Mesothelial cell of epicardium (in vitro differentiated cells): Measurements from ENCODE around the gene MZB1. TPM values are rescaled to one million over a fixed set of nuclear protein-coding genes. Genes with fewer than 3 reads are reported as not detected.

Source experiments
- DNase-seq, 2 experiments: peaks; one replicate each; pipeline ENCODE4 v3.0.0; 2021; ENCODE audit warnings: low spot score in 2 of 2; ENCODE audit not compliant: unreplicated experiment in 2 of 2
- H3K27ac Mint-ChIP-seq: 2 replicates; pipeline ENCODE4 v1.8.0; 2021; ENCODE audit warnings: mixed read lengths
- H3K27me3 Mint-ChIP-seq: 2 replicates; pipeline ENCODE4 v1.8.0; 2021; ENCODE audit warnings: low read depth, mixed read lengths
- H3K36me3 Mint-ChIP-seq: 2 replicates; pipeline ENCODE4 v1.8.0; 2021; ENCODE audit warnings: mixed read lengths
- H3K4me1 Mint-ChIP-seq: 2 replicates; pipeline ENCODE4 v1.8.0; 2021; ENCODE audit warnings: mixed read lengths
- H3K4me3 Mint-ChIP-seq: 2 replicates; pipeline ENCODE4 v1.8.0; 2021; ENCODE audit warnings: mild to moderate bottlenecking, moderate library complexity, mixed read lengths
- H3K9me3 Mint-ChIP-seq: 2 replicates; pipeline ENCODE4 v1.8.0; 2021; ENCODE audit warnings: mixed read lengths
- CTCF ChIP-seq: fragments of 200-600 bp; sonication (generic); IDR thresholded peaks from one replicate; pipeline ENCODE4 v1.5.0; 2021; ENCODE audit warnings: antibody characterized with exemption; ENCODE audit not compliant: unreplicated experiment
- total RNA-seq: library from RNA; stranded (reverse); gene quantifications from 3 replicates; pipeline ENCODE4 v1.2.1, GENCODE V29; 2021

MZB1 gene
- total RNA-seq, 1 donor from 2014 or later, result 0.20 TPM

DNA sequence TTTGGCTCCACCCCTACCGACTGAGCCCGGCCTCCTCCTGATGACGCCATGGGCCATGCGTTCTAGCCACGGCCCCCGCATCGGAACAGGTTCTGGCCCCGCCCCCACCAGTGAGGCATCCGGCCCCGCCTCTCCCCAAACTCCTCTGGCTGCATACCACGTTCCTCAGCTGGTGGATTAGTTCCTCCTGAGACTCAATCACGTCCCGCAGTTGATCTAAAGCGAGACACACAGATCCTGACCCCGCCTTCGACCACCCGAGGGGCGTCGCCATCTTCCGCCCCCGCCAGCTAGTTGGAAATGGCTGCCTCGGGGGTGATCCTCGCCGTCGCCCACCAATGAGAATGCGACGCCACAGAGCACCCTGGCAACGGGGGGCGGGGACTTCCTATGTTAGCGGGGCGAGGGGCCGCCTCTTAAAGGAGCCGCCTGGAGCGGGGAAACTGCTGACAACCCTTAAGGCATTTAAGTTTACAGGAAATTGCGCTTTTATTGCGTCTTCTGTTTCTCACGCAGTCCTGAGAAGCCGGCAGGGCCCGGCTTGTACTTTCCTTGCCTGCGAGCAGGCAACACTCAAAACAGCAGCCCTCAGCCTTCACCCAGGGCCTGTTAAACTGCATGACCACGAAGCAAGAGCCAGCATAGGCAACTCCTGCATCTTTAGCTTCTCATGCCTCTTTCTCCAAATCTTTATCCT is 14.2 kb upstream of the MZB1 start, which contains the start of gene SPATA24:
SPATA24 (minus strand) TSS at position 303 of the 697 bp plus-strand sequence; CDS start at position 274, 29 bp downstream.
- Mint-ChIP-seq H3K4me3 (peak within 1 kb of the TSS; percentile 90), H3K9me3 (no peaks in the 10 kb centered on the region), H3K27ac (peak within 1 kb of the TSS; percentile 99), H3K27me3 (no peaks in the 10 kb centered on the region), H3K4me1 (peaks cover 14% of the 10 kb centered on the region), H3K36me3 (peaks cover 4% of the 10 kb centered on the region)
- DNase-seq, result peak; percentile 96 to 97
- no peak for TF ChIP-seq CTCF

- Mint-ChIP-seq H3K36me3 (peaks cover 4% of the 10 kb centered on the region), H3K27me3 (no peaks in the 10 kb centered on the region), H3K4me3 (peak overlapping the region; percentile 90), H3K9me3 (no peaks in the 10 kb centered on the region), H3K4me1 (peaks cover 14% of the 10 kb centered on the region), H3K27ac (peak overlapping the region; percentile 99)
- no peak for DNase-seq
- no peak for TF ChIP-seq CTCF
These were observed 13.7 kb upstream of the MZB1 start for GRCh38 chr5:139403418-139403786.

DNA sequence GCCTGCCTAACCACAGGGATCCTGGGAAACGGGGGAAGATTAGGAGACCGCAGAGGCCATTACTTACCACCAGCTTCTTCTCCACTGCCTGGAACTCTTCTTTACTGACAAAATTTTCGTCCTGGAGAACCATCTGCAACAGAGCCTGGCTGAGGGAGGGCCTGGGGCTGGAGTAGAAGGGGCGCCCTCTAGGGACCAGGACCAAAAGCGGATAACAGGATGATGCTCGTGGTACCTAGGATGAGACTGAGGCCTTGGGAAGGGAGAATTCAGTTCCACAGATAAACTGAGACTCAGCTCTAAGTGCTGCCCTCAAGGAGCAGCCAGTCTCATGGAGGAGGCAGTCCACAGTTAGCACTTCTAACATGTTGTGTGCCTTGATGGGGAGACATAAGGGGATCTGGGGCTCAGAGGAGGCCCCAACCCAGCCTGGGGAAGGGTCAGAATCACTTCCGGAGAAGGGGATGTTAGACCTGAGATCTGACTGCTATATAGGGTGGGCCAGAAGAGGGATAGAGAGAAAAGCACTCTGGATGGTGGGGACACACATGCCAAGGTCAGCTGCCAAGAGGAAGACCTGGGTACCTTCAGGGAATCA is 12.9 kb upstream of the MZB1 start:
- no peaks in the 10 kb centered on the region for H3K9me3 Mint-ChIP-seq
- no peak for DNase-seq
- no peak for TF ChIP-seq CTCF
- H3K4me1 Mint-ChIP-seq, result peaks cover 14% of the 10 kb centered on the region
- H3K4me3 Mint-ChIP-seq, result peak overlapping the region; percentile 90
- H3K27ac Mint-ChIP-seq, result peak overlapping the region; percentile 99
- H3K27me3 Mint-ChIP-seq, result no peaks in the 10 kb centered on the region
- peaks cover 4% of the 10 kb centered on the region for H3K36me3 Mint-ChIP-seq

DNA sequence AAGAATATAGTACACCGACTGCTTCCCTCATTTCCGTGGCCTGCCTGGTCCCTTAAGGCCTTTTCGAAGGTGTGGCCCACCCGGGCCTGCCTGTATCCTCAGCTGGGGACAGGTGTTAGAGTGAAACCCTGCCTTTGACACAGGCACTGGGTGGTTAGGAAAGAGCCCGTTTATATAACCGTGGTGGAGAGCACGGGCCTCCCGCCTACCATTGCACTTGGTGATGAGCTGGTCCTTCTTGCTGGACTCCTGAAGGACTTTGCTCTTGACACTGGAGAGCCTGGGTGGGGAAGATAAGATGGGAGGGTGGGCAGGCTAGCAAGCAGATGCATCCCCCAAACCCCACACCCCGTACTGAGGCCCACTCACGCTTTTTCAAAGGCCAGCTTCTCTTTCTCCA is 11.8 kb upstream of the MZB1 start:
- H3K36me3 Mint-ChIP-seq, result peaks cover 4% of the 10 kb centered on the region
- no peak for DNase-seq
- no peak overlapping the region for H3K27ac Mint-ChIP-seq
- no peak overlapping the region for H3K4me3 Mint-ChIP-seq
- TF ChIP-seq CTCF, result no peak
- peaks cover 5% of the 10 kb centered on the region for H3K27me3 Mint-ChIP-seq
- H3K4me1 Mint-ChIP-seq, result peaks cover 17% of the 10 kb centered on the region
- H3K9me3 Mint-ChIP-seq, result no peaks in the 10 kb centered on the region

- Mint-ChIP-seq H3K27ac (no peak overlapping the region), H3K27me3 (peaks cover 21% of the 10 kb centered on the region), H3K36me3 (peaks cover 4% of the 10 kb centered on the region), H3K4me3 (no peak overlapping the region), H3K9me3 (no peaks in the 10 kb centered on the region), H3K4me1 (peaks cover 17% of the 10 kb centered on the region)
- TF ChIP-seq CTCF, result no peak
- DNase-seq, result no peak
These were observed 9.9 kb upstream of the MZB1 start for GRCh38 chr5:139399501-139400121.
